IPS DF 4.7 (cell line): ENCODE measurements around the gene DNAI4.
"Not testable (repeated sequence)": the region's sequence is repeated elsewhere in the genome, so short reads cannot be mapped to it uniquely, and the experiment has no call there.

Source experiments
- DNase-seq: peaks from one replicate; pipeline ENCODE4 v3.0.0-alpha.2; 2013; ENCODE audit warnings: low spot score; ENCODE audit errors: extremely low read depth

The DNAI4 gene

DNA sequence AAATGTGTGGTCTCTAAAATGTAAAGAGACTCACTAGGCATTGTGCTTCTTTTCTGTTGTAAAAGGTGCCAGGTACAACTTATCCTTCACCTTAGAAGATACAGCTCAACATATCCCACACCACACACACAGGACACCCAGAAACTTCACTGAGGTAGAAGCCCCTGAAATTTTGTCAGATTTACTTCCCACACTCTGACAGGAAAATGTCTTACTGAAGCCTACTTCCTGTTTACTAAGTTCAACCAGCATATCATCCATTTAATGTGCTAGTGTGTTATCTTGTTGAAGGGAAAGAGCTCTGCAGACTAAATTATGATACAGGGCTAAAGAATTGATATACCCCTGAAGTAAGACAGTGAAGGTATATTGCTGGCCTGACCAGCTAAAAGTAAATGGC lies 83.7 kb downstream of the DNAI4 start:
- DNase-seq: no peak

GRCh38 chr1:66834926-66835325 lies 89.7 kb downstream of the DNAI4 start:
- DNase-seq: no peak

- DNase-seq: no peak
Observed at GRCh38 chr1:66833112-66833511, 91.5 kb downstream of the DNAI4 start.

GRCh38 chr1:66831529-66832239 lies 93.0 kb downstream of the DNAI4 start:
- no peak for DNase-seq

DNA sequence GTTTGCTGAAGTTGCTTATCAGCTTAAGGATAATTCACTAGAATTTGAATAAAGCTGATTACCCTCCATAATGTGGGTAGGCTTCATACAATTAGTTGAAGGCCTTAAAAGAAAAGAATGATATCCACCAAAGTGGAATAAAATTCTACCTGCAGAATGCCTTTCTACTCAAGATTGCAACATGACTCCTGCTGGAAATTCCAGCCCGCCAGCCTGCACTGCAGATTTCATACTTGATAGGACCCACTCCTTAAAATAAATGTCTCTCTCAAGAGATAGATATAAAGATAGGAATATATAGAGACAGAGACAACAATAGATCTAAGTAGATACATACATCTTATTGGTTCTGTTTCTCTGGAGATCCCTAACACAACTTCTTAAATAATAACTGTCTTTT lies 99.9 kb downstream of the DNAI4 start:
- no peak for DNase-seq

GRCh38 chr1:66809736-66810326 lies 114.8 kb downstream of the DNAI4 start:
- no peak for DNase-seq

DNA sequence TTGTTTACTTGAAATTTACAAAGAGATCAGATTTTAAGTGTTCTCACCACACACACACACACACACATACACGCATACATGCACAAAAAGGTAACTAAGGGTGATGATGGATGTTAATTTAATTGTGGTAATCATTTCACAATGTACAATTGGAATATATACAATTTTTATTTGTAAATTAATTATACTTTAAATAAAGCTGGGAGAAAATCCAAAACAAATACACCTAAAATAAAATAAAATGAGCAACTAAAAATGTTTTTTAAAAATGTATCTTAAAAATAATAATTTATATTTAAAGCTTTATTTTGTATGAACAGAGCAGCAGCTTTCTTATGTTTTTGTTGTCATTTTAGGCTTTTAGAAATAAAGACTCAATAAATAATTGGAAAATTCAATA lies 115.4 kb downstream of the DNAI4 start:
- no peak for DNase-seq

- DNase-seq: not testable (repeated sequence)
Observed at GRCh38 chr1:66795839-66796238, 128.8 kb downstream of the DNAI4 start.

- no peak for DNase-seq
Observed at GRCh38 chr1:66791621-66792610, 132.7 kb downstream of the DNAI4 start.

DNA sequence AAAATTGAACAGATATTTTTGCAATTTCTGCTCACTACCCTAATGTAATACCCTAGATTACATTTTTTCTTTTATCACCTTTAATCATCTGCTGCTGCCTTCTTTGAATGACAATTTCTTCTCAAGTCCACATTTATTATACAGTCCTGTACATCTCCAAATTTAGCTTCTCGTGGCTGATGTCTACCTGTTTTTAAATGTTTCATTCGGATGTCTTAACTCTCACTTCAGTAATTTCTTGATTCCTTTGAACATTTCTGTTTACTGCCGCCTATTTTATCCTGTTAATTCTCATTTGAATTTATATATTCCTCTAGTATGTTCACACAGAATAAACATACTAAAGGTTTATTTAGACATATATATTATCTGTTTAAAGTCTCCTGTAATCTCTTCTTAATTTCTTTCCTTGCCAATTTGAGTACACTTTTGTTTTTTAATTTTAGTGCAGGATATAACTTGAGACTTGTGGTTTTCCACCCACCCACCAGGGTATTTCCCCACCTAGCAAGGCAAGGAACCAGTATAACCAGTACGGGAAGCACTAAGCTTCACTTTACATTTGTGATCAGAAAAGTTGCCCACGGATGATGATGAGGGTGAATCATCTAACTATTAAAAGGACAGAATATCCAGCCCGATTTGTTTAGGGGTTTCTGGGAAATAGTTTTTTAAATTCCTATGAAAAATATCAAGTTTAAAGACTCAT lies 136.3 kb downstream of the DNAI4 start:
- DNase-seq: no peak

DNA sequence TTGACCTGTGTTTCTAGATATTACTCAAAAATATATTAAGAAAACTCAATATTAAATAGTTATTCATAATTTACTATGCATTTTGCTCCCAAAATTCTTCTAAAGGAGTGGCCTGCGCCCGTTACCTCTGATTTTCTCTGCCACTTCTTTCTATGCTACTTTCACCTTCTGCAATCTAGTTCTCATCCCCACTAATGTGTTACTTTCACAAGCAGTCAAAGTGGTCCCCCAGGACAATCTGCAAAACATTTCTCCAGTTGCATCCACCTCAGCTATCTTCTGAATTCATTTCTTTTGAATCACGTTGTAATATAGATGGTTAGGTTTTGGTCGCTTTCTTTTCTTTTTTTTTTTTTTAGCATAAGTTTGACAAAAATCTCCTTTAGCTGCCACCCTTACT lies 137.0 kb downstream of the DNAI4 start:
- DNase-seq: no peak

- not testable (repeated sequence) for DNase-seq
Observed at GRCh38 chr1:66785800-66786199, 138.9 kb downstream of the DNAI4 start.

- no peak for DNase-seq
Observed at GRCh38 chr1:66779475-66780078, 145.1 kb downstream of the DNAI4 start.

DNA sequence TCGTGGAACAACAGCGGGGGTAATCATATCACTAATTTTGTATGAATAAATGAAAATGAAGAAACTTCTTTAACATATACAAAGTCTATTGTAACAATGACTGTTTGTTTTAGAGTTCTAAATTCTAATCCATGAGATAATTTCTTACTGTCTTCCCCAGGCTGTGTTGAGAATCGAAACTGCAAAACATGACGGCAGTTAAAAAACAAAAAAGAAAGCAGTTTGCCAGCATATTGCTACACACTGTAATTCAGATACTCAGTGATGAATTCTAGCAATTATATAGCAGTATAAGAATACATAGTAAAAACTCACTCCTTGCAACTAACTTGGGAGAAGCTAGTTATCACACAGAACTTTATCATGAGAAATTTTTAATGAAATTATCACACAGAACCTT lies 145.7 kb downstream of the DNAI4 start:
- no peak for DNase-seq

- DNase-seq: no peak
Observed at GRCh38 chr1:66778266-66778665, 146.4 kb downstream of the DNAI4 start.

GRCh38 chr1:66777831-66778230 lies 146.8 kb downstream of the DNAI4 start:
- no peak for DNase-seq

GRCh38 chr1:66775646-66776045 lies 149.0 kb downstream of the DNAI4 start:
- no peak for DNase-seq

- DNase-seq: no peak
Observed at GRCh38 chr1:66774438-66774837, 150.2 kb downstream of the DNAI4 start.

DNA sequence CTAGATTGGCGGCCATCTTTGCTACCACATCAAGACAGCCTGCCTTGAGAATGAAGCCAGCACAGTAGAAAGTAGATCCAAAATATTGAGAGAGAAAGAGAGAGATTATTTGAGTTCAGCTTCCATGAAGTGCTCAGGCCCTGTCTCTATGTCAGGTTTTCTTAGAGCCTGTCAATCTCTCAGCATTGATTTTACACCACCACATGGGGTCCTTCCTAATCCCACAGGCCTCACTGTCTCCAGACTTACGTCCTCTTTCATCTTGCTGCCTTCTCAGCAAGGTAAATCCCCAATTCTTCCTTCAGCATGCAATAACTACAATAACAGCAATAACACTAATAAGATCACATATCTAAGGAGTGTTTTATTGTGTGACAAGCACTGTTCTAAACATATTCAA lies 151.4 kb downstream of the DNAI4 start:
- no peak for DNase-seq

DNA sequence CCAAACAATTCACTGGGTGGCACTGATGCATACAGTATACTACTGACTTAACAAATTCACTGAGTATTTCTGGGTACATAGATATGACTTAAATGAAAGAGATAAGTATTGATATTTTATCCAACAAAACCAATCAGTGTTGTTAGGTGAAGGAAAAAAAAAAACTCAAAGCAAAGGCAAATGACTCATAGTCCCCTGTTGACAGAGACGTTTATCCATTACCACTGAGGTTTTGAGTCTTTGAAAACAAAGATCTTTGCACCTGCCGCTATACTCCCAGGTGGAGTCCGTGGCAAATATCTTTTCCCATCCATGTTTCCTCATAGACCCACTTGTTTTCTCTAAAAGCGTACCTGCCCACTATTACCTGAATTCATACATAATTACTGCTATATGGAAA lies 154.0 kb downstream of the DNAI4 start:
- DNase-seq: no peak

GRCh38 chr1:66770240-66770639 lies 154.4 kb downstream of the DNAI4 start:
- DNase-seq: no peak
